TTC549 (cell line): Measurements from ENCODE around the gene KNOP1.
"Not testable (repeated sequence)": the region's sequence is repeated elsewhere in the genome, so short reads cannot be mapped to it uniquely, and the experiment has no call there.

ENCODE experiments used
- FAIRE-seq: peaks from 2 replicates; lab custom pipeline; 2012; peaks lifted over from hg19 to GRCh38; lab: Jason Lieb, UNC

KNOP1 gene

DNA sequence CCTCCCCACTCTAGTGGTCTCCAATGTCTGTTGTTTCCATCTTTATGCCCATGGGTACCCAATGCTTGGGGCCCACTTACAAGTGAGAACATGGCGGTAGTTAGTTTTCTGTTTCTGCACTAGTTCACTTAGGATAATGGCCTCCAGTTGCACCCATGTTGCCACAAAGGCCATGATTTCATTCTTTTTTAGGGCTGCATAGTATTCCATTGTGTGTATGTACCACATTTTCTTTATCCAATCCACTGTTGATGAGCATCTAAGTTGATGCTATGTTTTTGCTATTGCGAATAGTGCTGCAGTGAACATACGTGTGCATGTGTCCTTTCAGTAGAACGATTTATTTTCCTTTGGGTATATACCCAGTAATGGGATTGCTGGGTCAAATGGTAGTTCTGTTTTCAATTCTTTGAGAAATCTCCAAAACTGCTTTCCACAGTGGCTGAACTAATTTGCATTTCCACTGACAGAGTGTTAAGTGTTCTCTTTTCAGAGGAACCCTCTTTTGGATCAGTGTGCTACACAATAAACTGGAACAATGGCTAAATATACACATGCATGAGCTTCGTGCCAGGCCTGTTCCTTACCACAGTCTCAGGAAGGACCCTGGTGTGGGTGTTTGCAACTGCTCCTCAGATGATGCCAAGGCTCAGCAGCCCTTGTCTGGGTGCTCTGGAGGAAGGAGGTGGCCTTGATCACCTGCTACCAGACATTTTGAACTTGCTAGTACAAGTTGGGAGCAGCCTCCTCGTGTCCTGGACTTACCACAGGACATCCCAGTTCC lies 34.4 kb downstream of the KNOP1 start:
- FAIRE-seq = no peak

DNA sequence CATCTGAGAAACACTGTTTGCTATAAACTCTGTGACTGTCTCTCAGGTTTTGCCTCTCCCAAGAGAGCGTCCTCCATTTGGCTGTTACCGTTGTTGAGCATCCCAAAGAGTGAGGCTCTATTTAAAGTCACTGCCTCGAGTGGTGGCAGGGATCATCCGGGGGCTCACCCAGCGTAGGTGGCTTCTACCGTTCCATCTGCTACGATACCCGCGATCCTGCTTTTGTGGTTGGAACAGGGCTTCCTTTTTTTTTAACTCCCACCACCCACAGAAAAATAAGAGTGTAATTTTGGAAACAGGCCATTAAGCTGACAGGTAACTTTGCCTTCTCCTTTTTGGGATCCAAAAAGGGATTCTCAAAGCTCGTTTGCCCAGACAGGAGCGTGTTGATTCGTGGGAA lies 36.4 kb downstream of the KNOP1 start:
- no peak for FAIRE-seq

DNA sequence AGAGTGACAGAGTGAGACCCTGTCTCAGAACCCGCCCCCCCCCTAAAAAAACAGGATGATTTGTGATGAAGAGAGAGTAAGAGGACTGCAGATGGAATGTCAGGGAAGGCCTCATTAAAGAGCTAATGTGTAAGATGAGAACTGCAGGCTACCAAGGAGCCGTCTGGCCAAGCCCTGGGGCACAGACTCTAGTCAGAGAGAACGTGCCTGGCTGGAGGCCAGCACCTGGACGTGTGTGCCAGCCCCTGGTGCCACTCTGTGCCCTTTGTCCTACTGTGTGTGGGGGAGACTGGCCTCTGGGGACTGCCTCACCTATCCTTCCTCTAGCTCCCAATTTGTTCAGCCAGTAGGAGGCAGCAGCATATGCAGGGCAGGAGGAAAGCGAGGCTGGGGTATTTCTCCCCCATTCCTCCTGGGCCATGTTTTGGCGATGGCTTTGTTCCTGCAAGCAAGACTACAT lies 37.1 kb downstream of the KNOP1 start:
- no peak for FAIRE-seq

DNA sequence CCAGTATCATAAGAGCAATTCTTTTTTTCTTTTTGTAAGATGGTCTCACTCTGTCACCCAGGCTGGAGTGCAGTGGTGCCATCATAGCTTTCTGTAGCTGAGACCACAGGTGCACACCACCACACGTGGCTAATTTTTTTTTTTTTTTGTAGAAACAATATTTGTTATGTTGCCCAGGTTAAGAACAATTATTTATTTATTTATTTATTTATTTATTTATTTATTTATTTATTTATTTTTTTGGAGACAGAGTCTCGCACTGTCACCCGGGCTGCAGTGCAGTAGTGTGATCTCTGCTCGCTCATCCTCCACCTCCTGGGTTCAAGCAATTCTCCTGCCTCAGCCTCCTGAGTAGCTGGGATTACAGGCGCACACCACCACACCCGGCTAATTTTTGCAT lies 38.7 kb downstream of the KNOP1 start:
- not testable (repeated sequence) for FAIRE-seq

DNA sequence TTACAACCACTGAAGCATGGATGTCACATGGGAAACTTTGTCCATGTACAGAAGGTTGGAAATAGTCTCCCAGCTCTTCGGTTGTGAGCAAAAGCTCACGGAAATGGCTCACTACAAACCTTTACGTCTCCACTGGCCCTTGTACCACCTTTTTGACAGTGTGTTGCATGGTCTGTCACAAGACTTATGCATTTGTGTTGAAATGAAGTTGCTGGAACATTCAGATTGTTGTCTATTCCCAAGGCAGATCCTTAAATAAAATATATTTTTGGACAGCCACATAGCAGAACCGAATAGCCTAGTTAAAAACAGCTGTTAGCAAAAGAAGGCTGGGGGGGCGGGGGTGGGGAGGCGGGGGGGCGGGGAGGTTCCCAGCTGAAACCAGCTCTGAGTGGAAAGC lies 39.2 kb downstream of the KNOP1 start:
- no peak for FAIRE-seq

DNA sequence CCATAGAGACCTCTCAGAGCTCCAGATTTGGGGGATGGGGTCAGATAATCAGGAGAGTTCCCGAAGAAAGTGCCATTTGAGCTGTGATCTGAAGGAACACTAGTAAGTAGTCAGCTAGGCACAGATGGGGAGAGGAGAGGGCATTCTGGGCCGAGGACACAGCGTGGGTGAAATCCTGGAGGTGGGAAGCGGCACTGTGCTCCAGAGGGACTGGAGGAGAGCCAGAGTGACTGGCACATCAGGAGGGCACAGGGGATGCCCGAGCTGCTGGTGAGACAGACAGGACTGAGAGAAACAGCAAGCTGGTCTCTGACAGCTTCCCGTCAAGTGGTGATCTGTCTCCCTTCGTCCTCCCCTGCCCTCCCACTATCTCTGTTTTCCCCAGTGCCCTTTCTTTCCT lies 40.6 kb downstream of the KNOP1 start:
- FAIRE-seq = no peak

DNA sequence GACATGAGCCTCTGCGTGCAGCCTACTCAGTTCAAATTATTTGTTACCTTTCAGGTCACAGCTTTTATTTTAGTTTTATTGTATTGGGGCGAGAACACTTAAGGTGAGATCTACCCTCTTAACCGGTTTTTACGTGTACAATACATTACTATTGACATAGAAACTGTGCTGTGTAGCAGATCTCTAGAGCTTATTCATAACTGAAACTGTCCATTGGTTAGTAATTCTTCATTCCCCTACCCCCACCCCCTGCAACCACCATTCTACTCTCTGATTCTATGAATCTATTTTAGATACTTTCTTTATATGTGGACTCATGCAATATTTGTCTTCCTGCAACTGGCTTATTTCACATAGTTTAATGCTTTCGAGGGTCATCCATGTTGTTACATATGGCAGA lies 43.5 kb downstream of the KNOP1 start:
- no peak for FAIRE-seq

DNA sequence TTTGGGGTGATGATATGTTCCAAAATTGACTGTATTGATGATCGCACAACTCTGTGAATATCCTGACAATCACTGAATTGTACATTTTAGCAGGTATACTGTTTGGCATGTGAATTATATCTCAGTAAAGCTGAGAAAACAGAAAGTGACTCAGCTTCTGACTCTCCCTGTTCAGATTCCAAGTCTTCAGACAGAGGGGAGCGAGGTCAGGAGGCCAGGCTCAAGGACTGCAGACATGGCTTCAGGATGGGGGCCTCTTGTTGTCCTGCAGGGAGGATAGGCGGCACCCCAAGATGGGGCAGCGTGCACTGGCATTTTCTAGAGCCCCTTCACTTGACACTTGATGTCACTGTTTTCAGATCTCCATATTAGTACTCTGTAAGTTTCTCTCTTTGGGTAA lies 45.6 kb downstream of the KNOP1 start:
- FAIRE-seq = no peak

DNA sequence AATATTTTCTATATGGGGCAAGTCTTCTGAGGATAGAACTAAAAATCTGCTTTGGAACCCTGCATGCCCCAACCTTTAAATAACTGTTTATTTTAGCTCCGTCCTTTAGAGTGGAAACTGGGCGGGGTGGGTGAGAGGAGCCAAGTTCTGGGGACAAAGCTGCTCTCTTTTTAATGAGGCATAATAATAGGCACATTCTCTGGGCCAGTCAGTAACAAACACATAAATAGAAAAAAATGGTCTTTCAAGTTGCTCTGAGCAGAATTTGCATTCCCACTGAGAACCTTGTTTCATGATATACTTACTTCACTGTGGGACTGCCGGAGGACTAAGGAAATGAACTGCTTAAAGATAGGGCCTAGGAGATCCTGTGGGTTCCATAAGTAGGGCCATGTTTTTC lies 51.5 kb downstream of the KNOP1 start:
- FAIRE-seq = no peak

DNA sequence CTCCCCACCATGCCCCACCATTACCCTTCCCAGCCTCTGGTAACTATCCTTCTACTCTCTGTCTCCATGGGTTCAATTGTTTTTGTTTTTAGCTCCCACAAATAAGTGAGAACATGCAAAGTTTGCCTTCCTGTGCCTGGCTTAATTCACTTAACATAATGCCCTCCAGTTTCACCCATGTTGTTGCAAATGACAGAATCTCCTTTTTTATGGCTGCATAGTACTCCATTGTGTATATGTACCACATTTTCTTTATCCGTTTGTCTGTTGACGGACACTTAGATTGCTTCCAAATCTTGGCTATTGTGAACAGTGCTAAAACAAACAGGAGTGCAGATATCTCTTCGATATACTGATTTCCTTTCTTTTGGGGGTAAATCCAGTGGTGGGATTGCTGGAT lies 52.7 kb downstream of the KNOP1 start:
- not testable (repeated sequence) for FAIRE-seq

DNA sequence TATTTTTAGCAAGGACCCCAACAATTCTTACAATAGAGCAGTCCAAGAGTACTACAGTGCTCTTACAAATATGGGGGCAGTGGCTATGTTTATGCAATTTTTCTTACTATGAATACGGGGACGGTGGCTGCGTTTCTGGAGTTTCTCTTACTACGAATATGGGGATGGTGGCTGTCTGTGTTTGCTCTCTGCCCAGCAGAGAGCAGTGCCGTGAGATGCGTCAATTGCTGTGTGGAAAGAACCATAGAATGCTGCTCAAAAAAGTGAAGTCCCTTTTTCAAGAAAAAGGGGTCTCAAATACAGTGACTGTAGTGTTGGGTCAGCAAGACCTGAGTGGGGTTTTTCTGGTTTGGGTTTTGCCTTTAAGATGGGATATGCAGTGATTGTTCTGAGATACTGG lies 53.9 kb downstream of the KNOP1 start:
- no peak for FAIRE-seq

DNA sequence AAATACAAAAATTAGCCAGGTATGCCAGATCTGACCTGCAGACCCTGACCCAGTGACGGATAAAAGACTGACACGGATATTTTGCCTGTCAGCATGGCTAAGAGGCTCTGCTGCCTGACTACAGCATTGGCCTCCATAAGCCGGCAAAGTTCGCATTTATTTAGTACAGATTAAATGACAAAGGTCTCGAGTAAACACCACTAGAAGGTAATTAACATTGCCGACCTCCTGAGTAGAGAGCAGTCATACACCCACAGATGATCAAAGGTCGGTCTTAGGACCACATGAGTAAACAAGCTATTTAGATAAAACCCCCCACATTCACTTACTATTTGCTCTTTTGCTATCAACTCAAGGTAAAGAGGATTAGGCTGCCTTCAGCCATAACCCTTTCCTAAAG lies 55.7 kb downstream of the KNOP1 start:
- no peak for FAIRE-seq

DNA sequence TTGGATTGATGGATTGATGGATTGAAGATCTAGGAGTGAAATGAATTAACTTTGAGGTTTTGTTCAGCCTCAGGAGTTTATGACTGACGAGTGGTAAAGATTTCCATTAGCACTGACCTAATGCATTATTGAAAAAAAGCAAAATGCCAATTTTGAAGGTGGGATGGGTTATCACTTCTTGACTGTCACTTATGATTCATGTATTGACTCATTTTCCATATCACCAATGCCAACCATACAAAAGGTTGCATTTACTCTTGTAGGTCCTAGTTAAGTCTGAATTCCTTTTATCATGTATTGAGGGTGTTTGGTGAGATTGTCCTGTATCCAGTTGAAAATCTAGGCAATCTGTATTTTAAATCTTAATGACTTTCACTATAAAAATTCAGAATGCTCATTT lies 57.6 kb downstream of the KNOP1 start:
- no peak for FAIRE-seq

DNA sequence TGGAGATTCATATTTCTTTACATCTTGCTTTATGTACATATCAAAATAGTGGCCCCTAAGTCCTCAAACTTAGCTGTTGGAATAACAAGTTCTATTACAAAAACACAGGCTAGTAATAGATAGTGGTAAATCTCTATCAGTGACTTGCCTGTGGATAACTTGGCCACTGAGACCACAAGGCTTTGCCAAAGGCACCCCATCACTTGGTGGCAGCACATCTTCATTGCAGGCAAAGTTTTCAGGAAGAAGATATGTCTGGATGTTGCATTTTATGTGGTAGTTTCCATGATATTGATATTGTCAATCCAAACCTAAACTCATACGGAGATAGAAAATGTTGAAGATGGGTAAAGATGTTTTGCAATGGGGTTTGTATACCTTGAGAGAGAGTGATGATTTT lies 58.5 kb downstream of the KNOP1 start:
- FAIRE-seq = no peak

DNA sequence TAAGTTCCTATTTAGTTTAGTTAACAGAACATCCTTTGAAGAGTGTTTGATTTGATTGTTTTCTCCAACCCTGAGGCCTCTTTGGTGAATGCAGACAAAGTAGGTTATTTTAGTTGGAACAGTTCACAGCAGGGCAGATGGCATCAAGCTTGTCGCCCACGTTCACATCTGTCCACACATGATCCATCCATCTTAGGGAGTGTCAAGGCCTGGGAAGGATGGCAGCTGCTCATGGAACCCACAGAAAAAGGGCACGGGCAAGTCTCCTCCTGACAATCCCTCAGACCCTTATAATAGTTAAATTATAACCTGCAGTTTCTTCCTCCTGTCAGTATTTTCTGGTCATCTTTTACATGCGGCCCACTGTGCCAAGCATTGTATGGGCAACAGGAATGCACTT lies 60.2 kb downstream of the KNOP1 start:
- FAIRE-seq = no peak

DNA sequence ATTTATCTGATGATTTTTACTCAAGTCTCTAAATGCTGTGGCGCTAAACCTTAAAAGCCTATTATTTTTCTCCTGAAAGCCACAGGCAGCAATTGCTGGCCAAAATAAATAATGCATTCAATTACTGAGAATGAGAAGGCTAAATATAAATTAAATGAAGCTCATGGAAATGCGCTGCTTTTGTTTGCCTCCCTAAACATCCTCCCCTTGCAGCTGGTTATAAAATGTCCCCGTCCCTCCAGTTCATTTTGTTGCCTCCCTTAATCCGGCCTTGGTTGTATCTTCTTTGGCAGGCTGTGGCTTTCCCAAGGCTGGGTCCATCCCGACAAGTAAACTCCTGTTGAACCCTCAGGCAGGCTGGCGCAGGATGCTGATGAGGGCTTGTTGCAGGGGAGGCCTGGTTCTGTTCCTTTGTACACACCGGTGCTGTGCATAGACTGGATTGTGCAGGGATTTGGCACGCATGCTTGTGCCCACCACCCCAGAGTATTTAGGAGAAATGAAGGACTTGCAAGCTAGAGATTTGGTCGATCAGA lies 62.7 kb downstream of the KNOP1 start:
- no peak for FAIRE-seq

DNA sequence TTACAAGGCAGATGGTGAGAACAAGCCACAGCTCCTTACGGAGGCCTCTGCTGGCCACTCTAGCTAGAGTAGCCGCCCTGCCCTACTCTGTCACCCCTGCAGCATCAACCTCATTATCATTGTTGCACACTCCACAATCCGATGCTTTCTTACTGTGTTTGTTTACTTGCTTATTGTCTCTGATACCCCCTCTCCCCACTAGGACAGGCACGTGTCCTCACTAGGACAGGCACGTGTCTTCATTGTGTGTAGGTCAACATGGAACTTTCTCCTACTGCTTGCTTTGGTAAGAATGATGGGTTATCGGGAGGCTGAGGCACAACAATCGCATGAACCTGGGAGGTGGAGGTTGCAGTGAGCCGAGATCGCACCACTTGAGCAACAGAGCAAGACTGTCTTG lies 63.9 kb downstream of the KNOP1 start:
- FAIRE-seq = no peak
